ENCODE data around the gene SPOCK1. TPM values are rescaled to one million over a fixed set of nuclear protein-coding genes. Genes with fewer than 3 reads are reported as not detected.

SPOCK1 gene
- total RNA-seq, 1 donor: 0.42 TPM

DNA sequence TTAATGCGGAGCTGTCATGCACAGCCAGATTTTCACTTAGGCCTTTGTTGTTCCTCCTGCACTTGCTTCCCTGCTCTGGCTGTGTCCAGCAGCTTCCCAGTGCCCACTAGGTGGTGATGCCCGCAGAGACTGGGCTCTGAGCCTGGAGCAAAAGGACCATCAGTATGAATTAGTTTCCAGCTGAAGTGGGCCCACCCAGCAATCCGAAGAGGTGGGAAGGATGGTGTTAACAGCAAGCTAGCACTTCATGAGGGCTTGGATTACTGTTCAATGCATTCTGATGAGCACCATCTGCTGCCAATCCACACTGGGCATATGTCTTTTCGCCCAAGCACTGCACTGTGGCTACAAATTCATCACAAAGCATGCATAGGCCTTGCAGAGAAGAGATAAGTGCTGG lies 459.1 kb downstream of the SPOCK1 start:
- H3K4me1 ChIP-seq (ENCODE audit: insufficient read depth, low read length): no peaks in the 10 kb centered on the region
- no peak overlapping the region for H3K4me3 ChIP-seq (ENCODE audit: low read length)
- H3K27me3 ChIP-seq (ENCODE audit: insufficient read depth, low read length): no peaks in the 10 kb centered on the region
- H3K9me3 ChIP-seq (ENCODE audit: low read depth, low read length): no peaks in the 10 kb centered on the region

- no peaks in the 10 kb centered on the region for H3K4me1 ChIP-seq (ENCODE audit: insufficient read depth, low read length)
Measured at GRCh38 chr5:137037848-137038247, 461.3 kb downstream of the SPOCK1 start.

GRCh38 chr5:137036640-137037039 lies 462.5 kb downstream of the SPOCK1 start:
- Histone ChIP-seq H3K4me3 (ENCODE audit: low read length) (no peak overlapping the region), H3K4me1 (ENCODE audit: insufficient read depth, low read length) (no peaks in the 10 kb centered on the region), H3K9me3 (ENCODE audit: low read depth, low read length) (no peaks in the 10 kb centered on the region), H3K27me3 (ENCODE audit: insufficient read depth, low read length) (no peaks in the 10 kb centered on the region)

More at GRCh38 chr5:137037848-137038247, 461.3 kb downstream of the SPOCK1 start:
- no peak overlapping the region for H3K4me3 ChIP-seq (ENCODE audit: low read length)
- no peaks in the 10 kb centered on the region for H3K27me3 ChIP-seq (ENCODE audit: insufficient read depth, low read length)
- no peaks in the 10 kb centered on the region for H3K9me3 ChIP-seq (ENCODE audit: low read depth, low read length)

DNA sequence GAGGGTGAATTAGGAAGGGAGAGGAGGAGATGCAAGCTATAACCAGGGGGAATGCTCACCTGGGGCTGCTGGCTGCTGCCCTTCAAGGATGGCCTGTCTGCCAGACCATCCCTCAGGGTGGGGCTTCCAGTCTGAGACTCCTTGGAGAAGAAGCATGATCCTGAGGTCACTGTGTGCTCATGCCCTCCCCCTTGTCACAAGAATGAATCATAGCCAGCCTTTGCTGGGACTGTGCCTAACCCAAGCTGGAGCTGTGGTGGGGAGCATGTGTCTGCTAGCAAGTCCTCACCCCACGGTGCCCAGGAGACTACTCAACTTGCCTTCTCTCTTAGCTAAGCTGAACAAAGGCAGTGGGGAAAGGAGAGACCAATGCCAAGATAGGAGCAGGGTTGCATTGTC lies 463.6 kb downstream of the SPOCK1 start:
- no peaks in the 10 kb centered on the region for H3K4me1 ChIP-seq (ENCODE audit: insufficient read depth, low read length)
- no peak overlapping the region for H3K4me3 ChIP-seq (ENCODE audit: low read length)
- no peaks in the 10 kb centered on the region for H3K27me3 ChIP-seq (ENCODE audit: insufficient read depth, low read length)
- no peaks in the 10 kb centered on the region for H3K9me3 ChIP-seq (ENCODE audit: low read depth, low read length)

DNA sequence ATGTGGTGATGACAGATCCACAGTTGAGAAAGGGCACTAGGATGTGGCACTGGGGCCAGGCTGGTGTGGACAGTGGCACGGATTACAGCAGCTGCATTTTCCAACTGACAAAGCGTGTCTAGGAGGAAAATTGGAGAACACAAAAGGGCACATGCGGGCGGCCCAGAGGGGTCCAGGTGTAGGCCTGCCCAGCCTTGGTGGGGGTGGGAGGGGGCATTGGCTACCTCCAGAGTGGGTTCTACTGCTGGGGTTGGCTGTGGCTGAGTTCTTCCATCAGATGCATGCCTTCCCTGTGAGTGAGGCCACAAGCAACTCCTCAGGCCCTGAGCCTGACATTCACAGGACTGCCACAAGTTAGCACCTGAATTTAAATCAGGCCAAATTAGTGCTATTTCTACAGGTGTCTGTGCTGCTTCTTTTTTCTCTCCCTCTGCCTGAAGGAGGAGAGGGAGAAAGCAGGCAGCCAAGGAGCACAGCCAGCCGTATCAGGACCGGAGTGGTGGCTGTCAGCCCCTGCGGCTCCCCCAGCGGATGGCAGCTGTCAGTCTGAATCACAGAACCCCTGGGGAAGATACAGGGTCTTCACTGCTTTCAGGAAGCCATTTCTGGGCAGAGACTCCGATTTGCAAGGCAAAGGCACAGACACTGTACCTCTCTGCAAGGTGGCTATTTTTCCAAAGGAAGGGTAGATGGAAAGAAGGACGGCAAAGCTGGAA lies 464.2 kb downstream of the SPOCK1 start:
- no peak overlapping the region for H3K4me3 ChIP-seq (ENCODE audit: low read length)
- H3K4me1 ChIP-seq (ENCODE audit: insufficient read depth, low read length): no peaks in the 10 kb centered on the region
- no peaks in the 10 kb centered on the region for H3K27me3 ChIP-seq (ENCODE audit: insufficient read depth, low read length)
- H3K9me3 ChIP-seq (ENCODE audit: low read depth, low read length): no peaks in the 10 kb centered on the region

- H3K27me3 ChIP-seq (ENCODE audit: insufficient read depth, low read length): no peaks in the 10 kb centered on the region
- H3K4me3 ChIP-seq (ENCODE audit: low read length): no peak overlapping the region
- H3K4me1 ChIP-seq (ENCODE audit: insufficient read depth, low read length): no peaks in the 10 kb centered on the region
- H3K9me3 ChIP-seq (ENCODE audit: low read depth, low read length): no peaks in the 10 kb centered on the region
Measured at GRCh38 chr5:137034213-137034612, 464.9 kb downstream of the SPOCK1 start.

- H3K27me3 ChIP-seq (ENCODE audit: insufficient read depth, low read length): no peaks in the 10 kb centered on the region
- H3K4me1 ChIP-seq (ENCODE audit: insufficient read depth, low read length): no peaks in the 10 kb centered on the region
- H3K4me3 ChIP-seq (ENCODE audit: low read length): no peak overlapping the region
- no peaks in the 10 kb centered on the region for H3K9me3 ChIP-seq (ENCODE audit: low read depth, low read length)
Measured at GRCh38 chr5:137032929-137033328, 466.2 kb downstream of the SPOCK1 start.

GRCh38 chr5:137027758-137028157 lies 471.4 kb downstream of the SPOCK1 start:
- H3K4me1 ChIP-seq (ENCODE audit: insufficient read depth, low read length): no peaks in the 10 kb centered on the region
- no peaks in the 10 kb centered on the region for H3K27me3 ChIP-seq (ENCODE audit: insufficient read depth, low read length)
- H3K4me3 ChIP-seq (ENCODE audit: low read length): no peak overlapping the region
- no peaks in the 10 kb centered on the region for H3K9me3 ChIP-seq (ENCODE audit: low read depth, low read length)

DNA sequence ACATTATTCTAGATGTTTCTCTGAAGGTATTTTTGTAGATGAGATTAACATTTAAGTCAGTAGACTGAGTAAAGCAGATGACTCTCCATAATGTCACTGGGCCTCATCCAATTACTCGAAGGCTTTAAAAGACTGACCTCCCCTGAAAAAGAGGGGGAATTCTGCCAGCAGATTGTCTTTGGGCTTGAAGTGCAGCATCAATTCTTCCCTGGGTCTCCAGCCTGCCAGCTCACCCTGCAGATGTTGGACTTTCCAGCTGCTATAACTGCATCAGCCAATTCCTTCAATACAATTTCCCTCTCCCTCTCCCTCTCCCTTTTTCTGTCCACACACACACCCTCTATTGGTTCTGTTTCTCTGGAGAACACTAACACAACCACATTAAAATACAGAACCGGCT lies 472.8 kb downstream of the SPOCK1 start:
- Histone ChIP-seq H3K9me3 (ENCODE audit: low read depth, low read length) (no peaks in the 10 kb centered on the region), H3K4me3 (ENCODE audit: low read length) (no peak overlapping the region), H3K27me3 (ENCODE audit: insufficient read depth, low read length) (no peaks in the 10 kb centered on the region)

DNA sequence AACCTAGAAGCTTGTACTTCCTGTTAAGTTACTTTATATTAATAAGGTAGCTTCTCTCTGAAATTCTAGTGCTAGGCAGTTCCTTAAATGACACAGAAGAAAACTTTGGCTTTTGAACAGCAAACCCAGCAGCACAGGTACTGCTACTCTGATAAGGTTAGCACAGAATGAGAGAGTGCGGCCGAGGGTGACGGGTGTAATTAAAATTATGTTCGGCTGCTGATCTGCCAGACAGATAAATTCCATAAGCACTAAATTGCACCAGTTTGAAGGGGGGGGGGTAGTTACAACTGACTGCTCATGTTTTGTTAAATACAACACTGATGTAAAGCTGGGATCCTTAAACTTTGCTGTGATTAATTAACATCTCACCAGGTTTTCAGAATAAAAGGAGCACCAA lies 475.1 kb downstream of the SPOCK1 start:
- Histone ChIP-seq H3K4me1 (ENCODE audit: insufficient read depth, low read length) (no peaks in the 10 kb centered on the region), H3K9me3 (ENCODE audit: low read depth, low read length) (no peaks in the 10 kb centered on the region), H3K4me3 (ENCODE audit: low read length) (no peak overlapping the region), H3K27me3 (ENCODE audit: insufficient read depth, low read length) (no peaks in the 10 kb centered on the region)

More for the DNA sequence above, 472.8 kb downstream of the SPOCK1 start:
- no peaks in the 10 kb centered on the region for H3K4me1 ChIP-seq (ENCODE audit: insufficient read depth, low read length)

DNA sequence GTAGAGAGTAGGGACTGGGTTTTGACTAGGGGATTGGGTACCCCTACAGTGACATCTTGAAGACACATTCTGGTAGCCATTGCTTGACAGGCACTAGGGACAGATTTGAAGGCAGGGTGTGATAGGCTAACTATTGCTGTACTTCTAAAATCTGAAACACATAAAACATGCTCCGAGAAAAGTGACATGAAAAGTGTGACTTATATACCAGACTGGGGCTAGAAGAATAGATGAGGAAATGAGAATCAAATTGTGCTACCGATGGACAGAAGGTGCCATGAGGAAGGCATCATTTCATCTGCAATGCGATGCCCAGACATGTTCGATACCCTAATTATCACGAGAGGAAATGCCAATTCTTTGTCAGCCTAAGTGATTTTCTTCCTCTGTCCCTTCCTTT lies 475.8 kb downstream of the SPOCK1 start:
- no peaks in the 10 kb centered on the region for H3K9me3 ChIP-seq (ENCODE audit: low read depth, low read length)
- no peak overlapping the region for H3K4me3 ChIP-seq (ENCODE audit: low read length)
- H3K4me1 ChIP-seq (ENCODE audit: insufficient read depth, low read length): no peaks in the 10 kb centered on the region
- H3K27me3 ChIP-seq (ENCODE audit: insufficient read depth, low read length): no peaks in the 10 kb centered on the region

DNA sequence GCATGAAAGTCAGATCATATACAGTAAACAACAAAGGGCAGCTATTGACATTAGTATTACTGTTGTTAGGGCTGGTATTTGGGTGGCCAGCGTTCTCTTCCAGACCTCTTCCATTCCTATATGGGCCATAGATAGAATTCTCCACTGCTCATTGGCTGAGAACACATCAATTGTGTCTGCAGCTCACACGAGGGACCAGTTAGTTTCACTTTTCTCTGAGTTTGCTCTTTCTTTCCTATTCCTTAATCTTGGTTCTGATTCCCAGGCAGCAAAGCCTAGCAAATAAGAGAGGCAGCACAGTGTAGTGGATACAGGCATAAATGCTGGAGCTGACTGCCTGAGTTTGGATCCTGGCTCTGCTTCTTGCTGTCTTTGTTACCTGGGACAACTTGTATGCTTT lies 476.4 kb downstream of the SPOCK1 start:
- no peaks in the 10 kb centered on the region for H3K4me1 ChIP-seq (ENCODE audit: insufficient read depth, low read length)
- H3K27me3 ChIP-seq (ENCODE audit: insufficient read depth, low read length): no peaks in the 10 kb centered on the region
- no peak overlapping the region for H3K4me3 ChIP-seq (ENCODE audit: low read length)
- no peaks in the 10 kb centered on the region for H3K9me3 ChIP-seq (ENCODE audit: low read depth, low read length)

DNA sequence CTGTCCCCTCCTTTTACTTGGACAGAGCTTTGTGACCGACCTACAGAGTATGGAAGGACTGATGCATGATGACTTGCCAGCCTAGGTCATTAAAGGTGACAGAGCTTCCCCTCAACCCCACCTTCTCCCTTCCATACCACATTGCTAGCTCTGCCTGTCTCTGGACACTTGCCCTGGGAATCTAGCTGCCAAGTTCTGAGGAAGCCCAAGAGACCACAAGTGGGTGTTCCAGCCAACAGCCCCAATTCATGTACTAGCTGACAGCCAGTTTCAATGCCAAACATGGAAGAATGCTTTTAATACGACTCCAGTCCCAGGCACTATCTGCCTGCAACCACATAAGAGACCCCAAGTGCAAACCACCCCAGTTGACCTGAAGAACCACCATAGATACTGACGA lies 477.1 kb downstream of the SPOCK1 start:
- H3K4me3 ChIP-seq (ENCODE audit: low read length): no peak overlapping the region
- H3K27me3 ChIP-seq (ENCODE audit: insufficient read depth, low read length): no peaks in the 10 kb centered on the region
- H3K9me3 ChIP-seq (ENCODE audit: low read depth, low read length): no peaks in the 10 kb centered on the region
- no peaks in the 10 kb centered on the region for H3K4me1 ChIP-seq (ENCODE audit: insufficient read depth, low read length)

DNA sequence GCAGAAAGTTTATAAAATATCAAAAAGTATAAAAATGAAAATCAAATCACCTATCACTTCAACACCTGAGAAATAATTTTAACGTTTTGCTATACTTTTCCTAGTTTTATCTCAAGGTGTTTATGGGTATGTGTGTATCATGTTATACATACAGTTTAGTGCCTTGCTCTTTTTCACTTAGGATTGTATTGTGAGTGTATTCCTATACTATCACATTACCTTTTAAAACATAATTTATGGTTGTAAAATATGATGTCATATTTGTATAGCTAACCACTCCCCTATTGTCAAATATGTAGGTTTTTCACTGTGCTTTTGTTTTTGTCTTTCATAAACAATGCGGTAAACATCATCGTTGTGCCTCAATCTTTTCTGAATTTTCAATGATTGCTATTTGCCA lies 479.9 kb downstream of the SPOCK1 start:
- H3K27me3 ChIP-seq (ENCODE audit: insufficient read depth, low read length): no peaks in the 10 kb centered on the region
- H3K9me3 ChIP-seq (ENCODE audit: low read depth, low read length): no peaks in the 10 kb centered on the region
- no peaks in the 10 kb centered on the region for H3K4me1 ChIP-seq (ENCODE audit: insufficient read depth, low read length)
- H3K4me3 ChIP-seq (ENCODE audit: low read length): no peak overlapping the region

DNA sequence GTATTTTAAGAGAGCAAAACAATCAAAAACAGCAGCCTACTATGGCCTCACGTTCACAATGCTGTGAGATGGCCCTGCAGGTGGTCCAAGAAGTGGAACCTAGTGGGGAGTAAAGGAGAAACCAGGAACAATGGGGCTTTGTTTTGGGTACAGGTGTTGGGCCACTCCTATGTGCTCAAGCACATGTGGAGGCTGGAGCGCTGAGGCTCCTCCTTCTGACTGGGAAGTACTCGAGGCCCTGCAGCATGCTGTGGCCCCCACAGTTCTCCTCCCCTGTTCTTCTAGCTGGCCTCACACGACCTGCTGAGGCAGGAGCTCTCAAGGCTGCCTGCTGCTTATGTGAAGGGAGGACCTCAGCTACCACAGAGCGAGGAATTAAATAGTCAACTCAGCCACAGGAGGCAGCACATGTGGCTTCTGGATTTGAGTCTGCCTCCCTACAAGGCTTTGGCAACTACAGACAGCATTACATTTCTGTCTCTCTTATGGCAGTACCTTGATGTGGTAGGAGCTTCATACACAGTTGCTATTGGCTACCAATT lies 482.3 kb downstream of the SPOCK1 start:
- Histone ChIP-seq H3K4me1 (ENCODE audit: insufficient read depth, low read length) (no peaks in the 10 kb centered on the region), H3K27me3 (ENCODE audit: insufficient read depth, low read length) (no peaks in the 10 kb centered on the region), H3K4me3 (ENCODE audit: low read length) (no peak overlapping the region), H3K9me3 (ENCODE audit: low read depth, low read length) (no peaks in the 10 kb centered on the region)

- no peaks in the 10 kb centered on the region for H3K9me3 ChIP-seq (ENCODE audit: low read depth, low read length)
- no peaks in the 10 kb centered on the region for H3K4me1 ChIP-seq (ENCODE audit: insufficient read depth, low read length)
- H3K4me3 ChIP-seq (ENCODE audit: low read length): no peak overlapping the region
- no peaks in the 10 kb centered on the region for H3K27me3 ChIP-seq (ENCODE audit: insufficient read depth, low read length)
Measured at GRCh38 chr5:137015540-137016116, 483.5 kb downstream of the SPOCK1 start.
